ENCODE measurements around the gene ITPR1. TPM values are rescaled to one million over a fixed set of nuclear protein-coding genes. Genes with fewer than 3 reads are reported as not detected.

Gene ITPR1
- total and polyA plus RNA-seq, 2 of the 4 experiments (the other 2 are of a cell fraction) = 1.8 to 5.7 TPM

DNA sequence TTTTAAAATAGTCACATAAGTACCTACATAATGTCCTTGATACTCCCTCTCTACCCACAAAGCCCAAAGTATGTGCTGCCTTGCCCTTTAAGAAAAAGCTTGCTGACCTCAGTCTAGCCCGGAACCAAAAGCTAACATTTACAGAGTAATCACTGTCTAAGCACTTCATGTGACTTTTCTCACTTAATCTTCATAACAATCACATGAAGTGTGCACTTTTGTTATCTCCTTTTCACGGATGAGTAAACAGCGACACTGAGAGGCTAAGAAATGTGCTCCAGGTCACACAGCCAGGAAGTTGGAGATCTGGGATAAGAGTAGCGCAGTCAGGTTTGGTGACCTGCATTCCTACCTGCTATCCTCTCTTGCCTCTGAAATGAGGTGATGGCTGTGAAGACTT is 194.0 kb downstream of the ITPR1 start:
- Histone ChIP-seq H4K91ac (ENCODE audit: insufficient read depth, low read depth, low read length) (no peak overlapping the region), H2AFZ (replicated peaks; ENCODE audit: low read length, poor library complexity) (peak overlapping the region; percentile 36), H2BK120ac (ENCODE audit: low read depth, low read length) (peak overlapping the region; percentile 5; the same call in 1 of the 2 replicates), H2BK20ac (ENCODE audit: low read depth, low read length) (no peak overlapping the region), H3K23ac (ENCODE audit: low read depth, low read length) (no peak overlapping the region), H3K27ac (ENCODE audit: insufficient read depth, low read length) (no peak overlapping the region), H3K27me3 (ENCODE audit: control insufficient read depth, insufficient read depth, low read length) (no peaks in the 10 kb centered on the region), H3K9ac (ENCODE audit: low read depth, low read length) (no peak overlapping the region), H3K4me3 (ENCODE audit: insufficient read depth, low read depth, low read length) (no peak overlapping the region), H3K9me1 (ENCODE audit: insufficient read depth, low read length) (no peaks in the 10 kb centered on the region), H2BK15ac (ENCODE audit: low read depth, low read length) (no peak overlapping the region), H3K36me3 (ENCODE audit: control insufficient read depth, insufficient read depth, low read length) (peaks cover 3% of the 10 kb centered on the region; the same call in 1 of the 2 replicates), H3K18ac (ENCODE audit: low read depth, low read length) (peak overlapping the region; percentile 6), H3K9me3 (ENCODE audit: control insufficient read depth, insufficient read depth, low read length) (no peaks in the 10 kb centered on the region), H3K4ac (ENCODE audit: low read depth, low read length) (no peak overlapping the region; the same call in 1 of the 2 replicates), H3K56ac (ENCODE audit: extremely low read depth, insufficient read depth, low read length) (no peak overlapping the region), H3K14ac (replicated peaks; ENCODE audit: low read depth, low read length) (no peak overlapping the region), H4K5ac (ENCODE audit: low read depth, low read length) (peak overlapping the region; percentile 15), H3K4me2 (ENCODE audit: low read depth, low read length) (no peak overlapping the region), H4K8ac (ENCODE audit: low read depth in 2 of 2, low read length in 2 of 2) (peak overlapping the region in 1 of 2 experiments; percentile 40; a peak in 2 of 4 replicates), H4K20me1 (ENCODE audit: insufficient read depth, low read length) (no peaks in the 10 kb centered on the region), H2AK5ac (ENCODE audit: low read depth, low read length) (no peak overlapping the region), H3K4me1 (ENCODE audit: control insufficient read depth, insufficient read depth, low read length) (peaks cover 3% of the 10 kb centered on the region), H3K79me1 (ENCODE audit: low read depth in 1 of 2, low read length in 2 of 2) (no peaks in the 10 kb centered on the region), H2AK9ac (replicated peaks; ENCODE audit: low read depth, low read length, poor library complexity) (no peak overlapping the region), H2BK5ac (ENCODE audit: low read depth, low read length, poor library complexity, severe bottlenecking) (no peak overlapping the region)
- ChIA-PET CTCF (no interaction called here), POLR2A (ENCODE audit: unreplicated experiment) (no interaction called here)
- TF ChIP-seq BHLHE40 (IDR thresholded peaks at IDR 0.05; ENCODE audit: low read depth, low read length) (peak; percentile 18; the same call in 1 of the 2 replicates), MXI1 (IDR thresholded peaks at IDR 0.05; ENCODE audit: borderline replicate concordance, low read depth, low read length) (no peak)
- dilution Hi-C loops (cut with HindIII; ENCODE audit: low sequenced_read_pairs, unreplicated experiment) (no loop called here), in situ Hi-C loops (cut with MboI; ENCODE audit: low sequenced_read_pairs) (no loop called here), intact Hi-C loops (cut with micrococcal nuclease) (no loop called here)
- WGBS, 2 experiments (ENCODE audit: extremely low coverage in 2 of 2, insufficient read length in 1 of 2) = no CpG with 5 or more reads among the region's 4 CpGs
- no peak for DNase-seq
- BruUV-seq (replicated peaks) = no TSS peak
- ATAC-seq (ENCODE audit: low read depth) = peak; percentile 60
